Psoas muscle (tissue), 8 donors: ENCODE results near the gene PATL1. TPM values are rescaled to one million over a fixed set of nuclear protein-coding genes. Genes with fewer than 3 reads are reported as not detected.
"Not testable (repeated sequence)": the region's sequence is repeated elsewhere in the genome, so short reads cannot be mapped to it uniquely, and the experiment has no call there.

Source experiments
- ATAC-seq, 4 donors: fragments of 200-7000 bp; cut with Tn5 transposase; one replicate each; pipeline ENCODE4 v1.9.1; 2020; ENCODE audit warnings: moderate library complexity in 3 of 4, mild to moderate bottlenecking in 2 of 4
- DNase-seq, 2 donors: peaks; one replicate each; pipeline ENCODE4 v3.0.0-alpha.2; 2020
- H3K27ac ChIP-seq: fragments of 200-600 bp; one replicate; pipeline ENCODE4 v1.8.0; 2022
- H3K27me3 ChIP-seq, 3 donors: fragments of 200-600 bp in 1 of 3; one replicate each; pipeline versions ENCODE4 v1.6.1 to v1.8.0; 2013 to 2022; ENCODE audit warnings: low read length in 2 of 3, mild to moderate bottlenecking in 2 of 3, moderate library complexity in 1 of 3; ENCODE audit not compliant: insufficient read depth in 3 of 3
- H3K36me3 ChIP-seq, 2 donors: fragments of 200-600 bp in 1 of 2; one replicate each; pipeline versions ENCODE4 v1.6.1 to v1.8.0; 2013 to 2022; ENCODE audit warnings: low read depth in 1 of 2, mild to moderate bottlenecking in 1 of 2, moderate library complexity in 1 of 2; ENCODE audit not compliant: insufficient read depth in 1 of 2
- H3K4me1 ChIP-seq: fragments of 200-600 bp; one replicate; pipeline ENCODE4 v1.8.0; 2022
- H3K4me3 ChIP-seq: fragments of 200-600 bp; one replicate; pipeline ENCODE4 v1.8.0; 2022; ENCODE audit warnings: mild to moderate bottlenecking
- H3K9me3 ChIP-seq: fragments of 200-600 bp; one replicate; pipeline ENCODE4 v1.8.0; 2022
- whole genome bisulfite sequencing, 3 donors: extraction: QIAGEN DNeasy Blood & Tissue Kit; methylation state at CpG; one replicate each; pipeline versions ENCODE4 v1.1.6 to v1.1.7; 2013; 5-methylcytosine and 5-hydroxymethylcytosine counted together
- intact Hi-C, 2 donors: fragments of 100-400 bp; cut with DNase I; formaldehyde crosslinking; loops; one replicate each; pipeline versions ENCODE4 v1.11.0 to v1.14.2; 2022
- polyA plus RNA-seq, 3 donors: library from polyadenylated mRNA; stranded (reverse); fragments of 200-250 nt; gene quantifications; one replicate each; pipeline ENCODE4 v1.2.3, GENCODE V29; 2013
- total RNA-seq, 4 donors: library from RNA; stranded (reverse); fragmentation: NEBNext Ultra II Directional in 2 of 4; extraction: Animal tissue kit (Norgen Biotek cat#: 25700) in 2 of 4; gene quantifications; one replicate each; pipeline versions ENCODE4 v1.2.1 to v1.2.4, GENCODE V29; 2021 to 2023
- TF ChIP-seq, protein P1 (sequence below): fragments of 200-600 bp; IDR thresholded peaks from one replicate; pipeline ENCODE4 v1.8.0; 2022; ENCODE audit warnings: antibody characterized with exemption
- donor health status: healthy with polysubstance abuse.
- donor health status: DM: no; HTN: no; CAD: no; lungs with moderate emphysema.
- donor health status: Bipolar disorder and iron deficiency.
- donor health status: healthy.
- donor health status: DM: yes; HTN: yes; CAD: no.
- donor health status: DM: no; HTN: no; CAD: no.
- donor health status: DM: no; HTN: no; CAD: no.
- donor health status: DM: yes; HTN: yes; CAD: no.

PATL1 gene
- total and polyA plus RNA-seq, 7 donors = 23.9 to 47.9 (median 38.4) TPM

- intact Hi-C loops = no loop called here
Measured at GRCh38 chr11:59708537-59708936, 39.7 kb upstream of the PATL1 start.

GRCh38 chr11:59707371-59707770, 38.5 kb upstream of the PATL1 start:
- WGBS, 3 donors = 67 to 81% (median 79%) methylated on average over 1 of the region's 1 CpG
- Histone ChIP-seq H3K36me3 (no peaks in the 10 kb centered on the region), H3K27ac (no peak overlapping the region), H3K4me1 (no peaks in the 10 kb centered on the region), H3K9me3 (no peaks in the 10 kb centered on the region), H3K27me3 (no peaks in the 10 kb centered on the region), H3K4me3 (no peak overlapping the region)
- TF ChIP-seq, protein P1, sequence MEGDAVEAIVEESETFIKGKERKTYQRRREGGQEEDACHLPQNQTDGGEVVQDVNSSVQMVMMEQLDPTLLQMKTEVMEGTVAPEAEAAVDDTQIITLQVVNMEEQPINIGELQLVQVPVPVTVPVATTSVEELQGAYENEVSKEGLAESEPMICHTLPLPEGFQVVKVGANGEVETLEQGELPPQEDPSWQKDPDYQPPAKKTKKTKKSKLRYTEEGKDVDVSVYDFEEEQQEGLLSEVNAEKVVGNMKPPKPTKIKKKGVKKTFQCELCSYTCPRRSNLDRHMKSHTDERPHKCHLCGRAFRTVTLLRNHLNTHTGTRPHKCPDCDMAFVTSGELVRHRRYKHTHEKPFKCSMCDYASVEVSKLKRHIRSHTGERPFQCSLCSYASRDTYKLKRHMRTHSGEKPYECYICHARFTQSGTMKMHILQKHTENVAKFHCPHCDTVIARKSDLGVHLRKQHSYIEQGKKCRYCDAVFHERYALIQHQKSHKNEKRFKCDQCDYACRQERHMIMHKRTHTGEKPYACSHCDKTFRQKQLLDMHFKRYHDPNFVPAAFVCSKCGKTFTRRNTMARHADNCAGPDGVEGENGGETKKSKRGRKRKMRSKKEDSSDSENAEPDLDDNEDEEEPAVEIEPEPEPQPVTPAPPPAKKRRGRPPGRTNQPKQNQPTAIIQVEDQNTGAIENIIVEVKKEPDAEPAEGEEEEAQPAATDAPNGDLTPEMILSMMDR = no peak
- intact Hi-C loops = no loop called here
- ATAC-seq (no peak), DNase-seq (no peak)

More at GRCh38 chr11:59708537-59708936, 39.7 kb upstream of the PATL1 start:
- DNase-seq (no peak), ATAC-seq (no peak)
- WGBS, 3 donors = 21 to 53% (median 34%) methylated on average over 1 of the region's 1 CpG
- Histone ChIP-seq H3K4me3 (no peak overlapping the region), H3K36me3 (no peaks in the 10 kb centered on the region), H3K9me3 (no peaks in the 10 kb centered on the region), H3K4me1 (no peaks in the 10 kb centered on the region), H3K27me3 (no peaks in the 10 kb centered on the region), H3K27ac (no peak overlapping the region)
- TF ChIP-seq, protein P1 = no peak

DNA sequence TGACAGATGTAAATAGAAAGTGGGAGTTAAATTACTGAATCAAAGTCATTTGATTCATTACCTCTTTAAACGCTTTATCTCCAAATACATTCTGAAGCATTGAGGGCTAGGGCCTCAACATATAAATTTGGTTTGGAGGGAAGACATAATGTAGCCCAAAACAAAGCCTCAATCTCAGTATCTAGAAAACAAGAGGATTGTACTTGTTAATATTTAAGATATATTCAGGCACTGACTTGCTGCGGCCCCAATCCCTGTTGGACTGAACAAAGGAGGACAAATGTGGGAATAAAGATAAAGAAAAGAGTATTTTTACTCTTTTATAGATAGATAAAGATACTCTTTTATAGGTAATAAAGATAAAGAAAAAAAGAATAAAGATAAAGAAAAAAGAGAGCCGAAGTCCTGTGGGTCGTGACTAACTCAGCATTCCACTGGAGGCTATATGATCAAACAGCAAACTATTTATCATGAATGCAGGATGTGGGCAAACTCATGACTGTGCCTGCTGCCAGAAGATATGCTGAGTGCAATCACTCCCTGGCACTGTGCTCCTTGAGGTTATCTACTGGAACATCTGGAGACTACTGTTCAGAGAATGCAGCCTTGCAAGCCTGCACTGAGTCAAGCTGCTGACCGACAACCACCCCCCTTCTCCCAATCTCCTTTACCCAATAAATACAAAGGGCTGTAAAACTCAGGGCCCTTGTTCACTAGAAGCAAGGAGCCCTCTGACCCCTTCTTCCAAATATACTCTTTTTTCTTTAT, 37.9 kb upstream of the PATL1 start:
- Histone ChIP-seq H3K36me3 (no peaks in the 10 kb centered on the region), H3K27ac (no peak overlapping the region), H3K4me3 (no peak overlapping the region), H3K4me1 (no peaks in the 10 kb centered on the region), H3K9me3 (no peaks in the 10 kb centered on the region), H3K27me3 (no peaks in the 10 kb centered on the region)
- no peak for DNase-seq
- no peak for ATAC-seq
- TF ChIP-seq, protein P1 = no peak
- intact Hi-C loops = no loop called here
- 84 to 90% (median 86%) methylated on average over 5 of the region's 5 CpGs for WGBS, 3 donors

DNA sequence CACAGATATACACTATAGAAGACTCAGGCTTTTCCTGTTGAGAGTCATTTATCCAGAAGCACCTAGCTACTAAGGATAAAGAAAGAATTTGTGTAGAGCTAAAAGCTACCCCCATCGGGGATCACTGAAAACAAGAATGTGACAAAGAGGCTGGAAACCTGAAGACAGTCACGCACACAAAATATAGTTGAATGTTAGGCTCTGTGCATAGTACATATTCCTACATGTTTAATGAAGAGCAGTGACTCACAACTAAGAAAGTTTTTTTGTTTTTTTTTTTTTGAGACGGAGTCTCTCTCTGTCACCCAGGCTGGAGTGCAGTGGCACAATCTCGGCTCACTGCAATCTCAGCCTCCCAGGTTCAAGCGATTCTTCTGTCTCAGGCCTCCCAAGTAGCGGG, 36.5 kb upstream of the PATL1 start:
- TF ChIP-seq, protein P1 = no peak
- Histone ChIP-seq H3K4me1 (no peaks in the 10 kb centered on the region), H3K9me3 (no peaks in the 10 kb centered on the region), H3K27ac (no peak overlapping the region), H3K36me3 (no peaks in the 10 kb centered on the region), H3K4me3 (no peak overlapping the region), H3K27me3 (no peaks in the 10 kb centered on the region)
- DNase-seq (no peak), ATAC-seq (no peak)
- 92 to 93% (median 93%) methylated on average over 6 of the region's 6 CpGs for WGBS, 3 donors
- intact Hi-C loops = no loop called here

DNA sequence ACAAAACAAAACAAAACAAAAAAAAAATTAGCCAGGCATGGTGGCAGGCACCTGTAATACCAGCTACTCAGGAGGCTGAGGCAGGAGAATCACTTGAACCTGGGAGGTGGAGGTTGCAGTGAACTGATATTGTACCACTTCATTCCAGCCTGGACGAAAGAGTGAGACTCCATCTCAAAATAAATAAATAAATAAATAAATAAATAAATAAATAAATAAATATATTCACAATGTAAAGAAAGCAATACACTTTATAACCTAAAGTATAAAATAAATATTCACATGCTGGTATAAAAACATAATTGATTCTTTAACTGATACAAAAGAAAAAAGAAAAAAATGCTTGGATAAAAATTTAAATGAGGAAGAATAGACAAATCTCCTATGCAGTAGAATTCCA, 34.7 kb upstream of the PATL1 start:
- H3K4me3 ChIP-seq, H3K9me3 ChIP-seq, H3K36me3 ChIP-seq, intact Hi-C loops, DNase-seq, H3K27ac ChIP-seq, ATAC-seq, H3K4me1 ChIP-seq, H3K27me3 ChIP-seq: not testable (repeated sequence)
- WGBS, 3 donors = 71 to 80% (median 79%) methylated on average over 1 of the region's 1 CpG

GRCh38 chr11:59700157-59700556, 31.3 kb upstream of the PATL1 start:
- ATAC-seq, H3K4me1 ChIP-seq, H3K36me3 ChIP-seq, intact Hi-C loops, H3K27me3 ChIP-seq, DNase-seq, H3K27ac ChIP-seq, H3K9me3 ChIP-seq, H3K4me3 ChIP-seq: not testable (repeated sequence)
- 62 to 80% (median 65%) methylated on average over 3 to 4 of the region's 5 CpGs for WGBS, 3 donors
